Thyroid gland (tissue), 4 donors: ENCODE results near the gene PDE4A.

ENCODE experiments used
- POLR2A ChIP-seq, 2 donors: fragments of 450-650 bp; IDR thresholded peaks; one replicate each; pipeline ENCODE4 v1.6.1; 2017; ENCODE audit warnings: antibody characterized with exemption in 2 of 2, mild to moderate bottlenecking in 2 of 2, moderate library complexity in 1 of 2
- TF ChIP-seq, protein P1 (sequence below), 6 experiments: fragments of 200-600 bp in 3 of 6; fragments of 450-650 bp in 3 of 6; sonication (generic) in 3 of 6; IDR thresholded peaks; one replicate each; pipeline ENCODE4 v1.5.1; 2016 to 2019; ENCODE audit warnings: antibody characterized with exemption in 6 of 6, mild to moderate bottlenecking in 2 of 6, inconsistent platforms in 1 of 6, moderate library complexity in 1 of 6

DNA sequence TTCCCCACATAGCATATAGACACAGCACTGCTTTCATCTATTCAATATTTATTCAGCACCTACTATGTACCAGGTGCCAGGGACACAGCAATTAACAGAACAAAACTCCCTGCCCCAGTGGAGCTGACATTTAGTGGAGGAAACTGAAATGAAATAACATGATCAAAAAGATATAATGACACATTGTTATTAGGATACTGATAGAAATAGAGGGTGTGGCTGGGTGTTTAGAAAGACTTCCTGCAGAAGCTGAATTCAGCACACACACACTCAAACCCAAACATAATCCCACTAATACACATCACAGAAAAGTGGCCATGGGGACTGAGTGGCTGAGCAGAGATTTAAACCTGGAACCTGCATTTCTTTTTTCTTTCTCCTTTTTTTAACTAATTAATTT, 13.2 kb upstream of the PDE4A start:
- TF ChIP-seq, protein P1, sequence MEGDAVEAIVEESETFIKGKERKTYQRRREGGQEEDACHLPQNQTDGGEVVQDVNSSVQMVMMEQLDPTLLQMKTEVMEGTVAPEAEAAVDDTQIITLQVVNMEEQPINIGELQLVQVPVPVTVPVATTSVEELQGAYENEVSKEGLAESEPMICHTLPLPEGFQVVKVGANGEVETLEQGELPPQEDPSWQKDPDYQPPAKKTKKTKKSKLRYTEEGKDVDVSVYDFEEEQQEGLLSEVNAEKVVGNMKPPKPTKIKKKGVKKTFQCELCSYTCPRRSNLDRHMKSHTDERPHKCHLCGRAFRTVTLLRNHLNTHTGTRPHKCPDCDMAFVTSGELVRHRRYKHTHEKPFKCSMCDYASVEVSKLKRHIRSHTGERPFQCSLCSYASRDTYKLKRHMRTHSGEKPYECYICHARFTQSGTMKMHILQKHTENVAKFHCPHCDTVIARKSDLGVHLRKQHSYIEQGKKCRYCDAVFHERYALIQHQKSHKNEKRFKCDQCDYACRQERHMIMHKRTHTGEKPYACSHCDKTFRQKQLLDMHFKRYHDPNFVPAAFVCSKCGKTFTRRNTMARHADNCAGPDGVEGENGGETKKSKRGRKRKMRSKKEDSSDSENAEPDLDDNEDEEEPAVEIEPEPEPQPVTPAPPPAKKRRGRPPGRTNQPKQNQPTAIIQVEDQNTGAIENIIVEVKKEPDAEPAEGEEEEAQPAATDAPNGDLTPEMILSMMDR (IDR thresholded peaks at IDR 0.05) = no peak
- no peak for TF ChIP-seq POLR2A (IDR thresholded peaks at IDR 0.05)
